Cerebellar cortex (tissue), 1 donor: Measurements from ENCODE around the gene GAB2.
"Not testable (repeated sequence)": the region's sequence is repeated elsewhere in the genome, so short reads cannot be mapped to it uniquely, and the experiment has no call there.

ENCODE experiments used
- DNase-seq: peaks from one replicate; pipeline ENCODE4 v3.0.0-alpha.2; 2015; ENCODE audit warnings: low spot score

The GAB2 gene

GRCh38 chr11:78370406-78371172 lies 47.0 kb downstream of the GAB2 start:
- no peak for DNase-seq

GRCh38 chr11:78365381-78365792 lies 52.2 kb downstream of the GAB2 start:
- DNase-seq = no peak

DNA sequence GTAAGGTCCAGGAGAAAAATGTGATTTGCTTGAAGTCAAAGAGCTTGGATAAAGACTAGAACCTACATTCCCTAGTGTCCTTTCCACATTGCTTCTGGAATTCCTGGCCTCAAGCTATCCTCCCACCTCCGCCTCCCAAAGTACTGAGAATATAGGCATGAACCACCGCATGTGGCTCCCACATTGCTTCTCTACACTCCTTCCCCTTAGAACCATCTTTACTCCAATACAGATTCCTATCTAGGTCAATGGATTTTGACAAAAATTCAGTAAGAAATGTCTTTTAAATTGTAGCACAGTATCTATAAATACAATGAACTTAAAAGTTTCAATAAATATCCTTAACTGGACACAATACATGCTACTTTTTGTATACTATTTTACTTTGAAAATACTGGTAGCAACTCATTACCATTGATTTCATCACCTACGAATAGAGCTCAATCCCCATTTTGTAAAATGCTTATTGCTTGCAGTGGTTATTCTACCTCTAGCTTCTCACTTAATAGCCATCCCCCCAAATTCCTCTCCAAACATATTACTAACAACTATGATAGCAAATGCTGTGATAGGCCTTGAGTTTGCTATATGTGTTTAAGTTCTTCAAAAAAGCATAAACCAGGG lies 53.4 kb downstream of the GAB2 start:
- no peak for DNase-seq

GRCh38 chr11:78363024-78363619 lies 54.5 kb downstream of the GAB2 start:
- no peak for DNase-seq

DNA sequence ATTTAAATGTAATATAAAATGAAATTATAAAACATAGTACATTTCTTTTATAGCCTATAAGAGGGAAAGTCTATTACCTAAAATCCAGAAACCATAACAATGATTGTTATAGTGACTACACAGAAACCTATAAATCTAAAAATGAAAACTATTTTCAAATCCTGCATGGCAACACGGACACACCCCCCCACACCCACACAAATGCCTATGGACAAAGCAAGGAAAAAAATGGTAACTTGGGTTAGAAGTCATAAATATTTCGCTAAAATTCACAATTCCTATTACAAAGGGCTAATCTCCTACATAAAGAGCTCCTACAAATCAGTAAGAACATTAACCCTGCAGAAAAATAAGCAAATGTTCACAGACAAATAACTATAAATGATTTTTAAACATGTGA lies 56.4 kb downstream of the GAB2 start:
- no peak for DNase-seq

DNA sequence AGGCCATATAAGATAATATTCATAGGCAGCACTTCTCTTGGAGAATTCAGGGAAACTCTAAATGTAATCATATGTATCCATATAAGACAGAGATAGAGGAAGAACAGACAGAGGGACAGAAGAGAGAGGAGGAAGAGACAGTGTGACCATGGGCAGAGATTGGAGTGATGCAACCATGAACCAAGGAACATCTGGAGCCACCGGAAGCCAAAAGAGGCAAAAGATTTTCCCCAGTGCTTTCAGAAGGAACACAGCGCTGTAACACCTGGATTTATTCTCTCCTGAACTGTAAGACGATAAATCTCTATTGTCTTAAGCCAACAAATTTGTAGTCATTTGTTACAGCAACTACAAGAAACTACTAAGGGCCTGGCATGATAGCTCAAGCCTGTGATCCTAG lies 57.7 kb downstream of the GAB2 start:
- DNase-seq = no peak

DNA sequence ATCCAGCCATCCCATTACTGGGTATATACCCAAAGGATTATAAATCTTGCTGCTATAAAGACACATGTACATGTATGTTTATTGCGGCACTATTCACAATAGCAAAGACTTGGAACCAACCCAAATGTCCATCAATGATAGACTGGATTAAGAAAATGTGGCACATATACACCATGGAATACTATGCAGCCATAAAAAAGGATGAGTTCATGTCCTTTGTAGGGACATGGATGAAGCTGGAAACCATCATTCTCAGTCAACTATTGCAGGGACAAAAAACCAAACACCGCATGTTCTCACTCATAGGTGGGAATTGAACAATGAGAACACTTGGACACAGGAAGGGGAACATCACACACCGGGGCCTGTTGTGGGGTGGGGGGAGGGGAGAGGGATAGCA lies 59.7 kb downstream of the GAB2 start:
- DNase-seq = not testable (repeated sequence)

- DNase-seq = not testable (repeated sequence)
These were observed 60.2 kb downstream of the GAB2 start for GRCh38 chr11:78357425-78357824.

- not testable (repeated sequence) for DNase-seq
These were observed 61.9 kb downstream of the GAB2 start for GRCh38 chr11:78355742-78356141.

DNA sequence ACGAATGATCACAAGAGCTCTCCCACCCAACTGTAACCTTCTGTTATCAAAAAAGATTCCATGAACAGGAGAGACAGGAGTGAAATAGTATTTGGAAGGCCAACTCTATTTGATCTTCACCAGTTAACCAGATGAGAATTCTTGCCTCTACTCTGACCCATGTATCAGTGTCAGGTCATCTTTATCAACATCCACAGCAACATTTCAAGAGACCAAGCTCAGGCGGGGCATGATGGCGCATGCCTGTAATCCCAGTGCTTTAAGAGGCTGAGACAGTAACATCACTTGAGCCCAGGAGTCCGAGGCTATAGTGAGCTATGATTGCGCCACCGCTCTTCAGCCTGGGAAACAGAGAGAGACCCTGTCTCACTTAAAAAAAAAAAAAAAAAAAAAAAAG lies 62.3 kb downstream of the GAB2 start:
- no peak for DNase-seq

- no peak for DNase-seq
These were observed 63.0 kb downstream of the GAB2 start for GRCh38 chr11:78354408-78355308.

GRCh38 chr11:78351979-78352841 lies 65.4 kb downstream of the GAB2 start:
- no peak for DNase-seq

DNA sequence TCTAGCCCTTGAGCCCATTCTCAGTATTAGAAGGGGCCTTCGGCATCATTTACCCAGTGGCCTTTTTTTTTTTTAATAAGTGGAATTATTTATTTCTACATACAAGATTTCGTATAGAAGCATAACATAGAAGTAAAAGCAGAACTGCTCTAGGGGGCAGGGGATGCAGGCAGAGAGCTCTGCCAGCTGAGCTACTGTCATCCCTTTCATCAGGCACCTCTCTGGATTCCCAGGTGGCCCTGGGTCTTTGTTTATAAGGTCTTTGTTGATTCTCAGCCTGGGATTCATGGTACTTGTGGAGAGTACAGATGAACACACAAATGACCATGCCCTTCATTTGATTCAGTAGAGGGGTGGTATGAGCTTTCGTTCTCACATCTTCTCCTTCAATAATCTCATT lies 66.4 kb downstream of the GAB2 start:
- no peak for DNase-seq

DNA sequence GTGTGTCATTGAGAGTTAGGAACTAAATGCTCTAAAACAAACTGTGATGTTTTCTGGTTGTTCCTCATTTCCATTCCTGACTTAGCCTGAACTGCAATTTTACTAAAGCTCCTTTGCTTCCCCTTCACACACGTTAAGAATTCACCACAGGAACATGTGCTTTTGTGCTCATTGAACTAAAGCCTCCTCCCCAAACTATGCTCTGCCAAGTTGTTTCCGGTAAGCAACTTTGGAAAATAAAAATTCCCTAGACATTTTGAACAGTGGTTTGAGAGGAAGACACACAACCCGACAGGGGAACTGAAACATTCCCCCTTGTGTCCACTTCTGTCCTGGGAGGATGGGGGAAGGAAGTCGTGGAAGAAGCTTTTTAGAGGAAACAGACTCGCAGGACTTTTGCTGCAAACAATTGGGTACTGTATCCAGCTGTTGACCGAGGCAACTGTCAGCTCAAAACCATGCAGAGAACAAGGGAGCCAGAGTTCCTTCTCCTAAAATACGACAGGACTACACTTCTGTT lies 66.9 kb downstream of the GAB2 start:
- DNase-seq = no peak

DNA sequence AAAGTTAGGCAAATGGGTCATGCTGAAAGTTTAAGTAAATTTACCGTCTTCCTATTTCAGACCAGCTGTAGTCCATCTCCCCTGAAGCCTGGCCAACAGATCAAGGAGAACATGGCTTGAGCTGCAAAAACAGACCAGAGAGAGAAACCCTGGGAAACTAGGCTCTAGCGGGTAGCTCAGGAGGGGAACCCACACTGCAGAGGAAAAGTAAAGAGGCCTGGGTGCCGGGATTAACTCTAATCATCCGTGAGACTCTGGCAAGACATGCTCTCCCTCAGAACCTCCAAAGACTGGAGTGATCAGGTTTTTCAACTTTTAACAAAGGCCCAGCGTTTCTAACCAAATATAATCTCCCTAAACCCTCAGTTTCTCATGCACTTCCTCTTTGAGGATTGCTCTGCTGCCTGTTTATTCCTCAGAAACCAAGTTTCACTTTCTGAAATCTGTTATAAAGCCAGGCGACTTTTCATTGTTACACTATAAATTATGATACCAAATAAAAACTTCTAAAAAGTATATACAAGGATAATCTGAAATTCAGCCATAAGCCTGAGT lies 67.5 kb downstream of the GAB2 start:
- no peak for DNase-seq

DNA sequence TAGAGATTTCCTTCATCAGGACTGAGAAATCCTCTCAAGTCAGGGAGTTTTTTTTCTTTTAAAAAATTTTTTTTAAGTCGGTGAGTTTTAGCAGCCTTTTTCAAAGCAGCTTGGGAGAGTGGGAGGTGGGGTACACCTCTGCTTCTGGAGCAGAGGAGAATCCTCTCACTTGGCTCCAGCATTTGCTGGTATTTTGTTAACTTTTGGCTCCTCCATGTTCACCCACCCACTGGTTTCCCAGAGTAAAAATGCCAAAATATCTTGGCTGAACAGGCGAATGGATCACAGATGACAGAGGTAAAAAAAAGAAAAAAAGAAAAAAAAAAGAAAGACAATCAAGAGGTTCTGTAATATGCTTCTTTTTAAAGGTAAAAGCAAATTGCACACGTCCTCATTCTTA lies 68.0 kb downstream of the GAB2 start:
- no peak for DNase-seq

- DNase-seq = no peak
These were observed 68.5 kb downstream of the GAB2 start for GRCh38 chr11:78349114-78349513.

- no peak for DNase-seq
These were observed 69.7 kb downstream of the GAB2 start for GRCh38 chr11:78347956-78348355.

DNA sequence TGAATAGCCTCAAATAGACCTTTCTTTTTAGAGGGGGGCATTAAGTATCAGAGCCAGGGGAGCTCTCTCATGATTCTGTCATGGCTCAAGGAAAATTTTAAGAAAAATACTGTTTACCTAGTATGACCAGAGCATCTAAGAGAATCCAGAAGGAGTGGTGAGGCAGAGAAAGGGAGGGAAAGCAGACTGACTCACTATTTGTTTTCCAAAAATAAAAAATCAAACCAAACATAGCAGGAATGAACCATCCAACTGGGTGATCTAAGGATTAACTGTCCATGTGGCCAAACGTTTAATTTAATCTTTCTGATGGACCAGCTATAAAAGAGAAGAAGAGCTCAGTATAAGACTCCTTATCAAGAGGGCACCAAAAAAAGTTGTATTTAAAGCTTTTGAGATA lies 70.8 kb downstream of the GAB2 start:
- no peak for DNase-seq

GRCh38 chr11:78345450-78345849 lies 72.2 kb downstream of the GAB2 start:
- no peak for DNase-seq

GRCh38 chr11:78344676-78345075 lies 72.9 kb downstream of the GAB2 start:
- DNase-seq = no peak
